HepG2 (cell line): ENCODE data around the gene TGFB2. TPM values are rescaled to one million over a fixed set of nuclear protein-coding genes. Genes with fewer than 3 reads are reported as not detected.

Source experiments
- ATAC-seq: fragments of 200-7000 bp; cut with Tn5 transposase; 3 replicates; pipeline ENCODE4 v1.9.1; 2020; ENCODE audit warnings: mild to moderate bottlenecking, moderate library complexity
- BruUV-seq: library from RNA; stranded (reverse); fragments of 400-500 nt; replicated peaks from 2 replicates; lab custom pipeline; 2021; lab: Mats Ljungman, UMichigan
- CTCF ChIA-PET: fragments of 300-600 bp; formaldehyde crosslinking; extraction: SDS; loops from one replicate; lab custom pipeline; 2021; ENCODE audit warnings: low total read pairs, inconsistent platforms, low intra/inter-chr PET ratio; lab: Yijun Ruan, JAX
- POLR2A ChIA-PET: fragments of 350-600 bp; sonication (Branson Sonifier 250); formaldehyde crosslinking; loops from one replicate; lab custom pipeline; 2020; ENCODE audit warnings: antibody characterized with exemption, inconsistent platforms; lab: Yijun Ruan, JAX
- DNase-seq: peaks from one replicate; pipeline ENCODE4 v3.0.0-alpha.2; 2015; ENCODE audit warnings: low spot score
- FAIRE-seq: peaks from 3 replicates; lab custom pipeline; 2011; peaks lifted over from hg19 to GRCh38; lab: Jason Lieb, UNC
- H2AFZ ChIP-seq: one replicate; pipeline ENCODE4 v1.6.1; 2011; ENCODE audit warnings: low read length, inconsistent platforms
- H3K27ac ChIP-seq: fragments of 300-600 bp; 3 replicates; pipeline ENCODE4 v1.8.0; 2011; ENCODE audit warnings: mixed run types, mild to moderate bottlenecking, mixed read lengths, low read length, inconsistent platforms; ENCODE audit not compliant: insufficient read depth; ENCODE audit errors: extremely low read length
- H3K27me3 ChIP-seq, 2 experiments: fragments of 200-600 bp in 1 of 2; 2 replicates in 1 of 2; 3 replicates in 1 of 2; pipeline versions ENCODE4 v1.6.0 to v1.8.0; 2011; ENCODE audit warnings: low read length in 2 of 2, mild to moderate bottlenecking in 2 of 2, moderate library complexity in 2 of 2, inconsistent platforms in 1 of 2; ENCODE audit not compliant: insufficient read depth in 2 of 2, control insufficient read depth in 1 of 2
- H3K36me3 ChIP-seq, 2 experiments: fragments of 200-600 bp in 1 of 2; replicated peaks in 1 of 2; 2 replicates in 1 of 2; 3 replicates in 1 of 2; pipeline versions ENCODE4 v1.5.1 to v1.8.0; 2011; ENCODE audit warnings: low read length in 2 of 2, inconsistent platforms in 1 of 2; ENCODE audit not compliant: insufficient read depth in 2 of 2, control insufficient read depth in 1 of 2
- H3K4me1 ChIP-seq: 2 replicates; pipeline ENCODE4 v1.5.1; 2012; ENCODE audit warnings: low read length, inconsistent platforms; ENCODE audit not compliant: insufficient read depth
- H3K4me2 ChIP-seq: 2 replicates; pipeline ENCODE4 v1.6.0; 2011; ENCODE audit warnings: low read depth, low read length, inconsistent platforms
- H3K4me3 ChIP-seq, 3 experiments: fragments of 200-600 bp in 1 of 3; sonication (generic), shearing (Covaris generic) in 1 of 3; replicated peaks in 1 of 3; 2 replicates each; pipeline ENCODE4 v1.5.1; 2011 to 2016; ENCODE audit warnings: low read length in 3 of 3, inconsistent platforms in 2 of 3, low read depth in 2 of 3, mild to moderate bottlenecking in 2 of 3, control low read depth in 1 of 3, mixed read lengths in 1 of 3; ENCODE audit not compliant: insufficient read depth in 1 of 3
- H3K79me2 ChIP-seq: one replicate; pipeline ENCODE4 v1.6.1; 2011; ENCODE audit warnings: low read length, inconsistent platforms; ENCODE audit not compliant: insufficient read depth
- H3K9ac ChIP-seq: 2 replicates; pipeline ENCODE4 v1.6.0; 2011; ENCODE audit warnings: mild to moderate bottlenecking, low read depth, low read length, inconsistent platforms; ENCODE audit not compliant: insufficient read depth
- H3K9me3 ChIP-seq: 2 replicates; pipeline ENCODE4 v1.5.1; 2012; ENCODE audit warnings: mild to moderate bottlenecking, low read length
- H4K20me1 ChIP-seq: 2 replicates; pipeline ENCODE4 v1.6.0; 2011; ENCODE audit warnings: inconsistent platforms, mild to moderate bottlenecking, low read length, moderate library complexity; ENCODE audit not compliant: insufficient read depth
- ATF6 ChIP-seq: sonication (generic); formaldehyde crosslinking; conservative IDR thresholded peaks from 2 replicates; pipeline ENCODE4 v1.4.0; 2020; ENCODE audit warnings: missing genetic modification reagents
- CTCF ChIP-seq: sonication (generic); formaldehyde crosslinking; IDR thresholded peaks from 2 replicates; pipeline ENCODE4 v1.5.0; 2020; ENCODE audit warnings: mild to moderate bottlenecking, missing genetic modification reagents, moderate library complexity
- PCBP1 ChIP-seq: fragments of 200-400 bp; formaldehyde crosslinking; IDR thresholded peaks from 2 replicates; pipeline ENCODE4 v1.6.1; 2017; ENCODE audit warnings: mild to moderate bottlenecking, low read depth, low read length, borderline replicate concordance
- ZFX ChIP-seq: sonication (generic); formaldehyde crosslinking; IDR thresholded peaks from 2 replicates; pipeline ENCODE4 v1.4.0; 2020; ENCODE audit warnings: mild to moderate bottlenecking, low read depth, missing genetic modification reagents, moderate library complexity
- ZNF234 ChIP-seq: sonication (generic); formaldehyde crosslinking; conservative IDR thresholded peaks from 2 replicates; pipeline ENCODE4 v1.5.1; 2020; ENCODE audit warnings: mild to moderate bottlenecking, missing genetic modification reagents
- ZNF24 ChIP-seq: fragments of 450-650 bp; IDR thresholded peaks from 2 replicates; pipeline ENCODE4 v1.6.1; 2017; ENCODE audit warnings: antibody characterized with exemption, mild to moderate bottlenecking
- ZNF446 ChIP-seq: sonication (generic); formaldehyde crosslinking; IDR thresholded peaks from 2 replicates; pipeline ENCODE4 v1.5.0; 2020; ENCODE audit warnings: mild to moderate bottlenecking, missing genetic modification reagents
- ZNF674 ChIP-seq: sonication (generic); formaldehyde crosslinking; IDR thresholded peaks from 2 replicates; pipeline ENCODE4 v1.5.0; 2020; ENCODE audit warnings: low read depth, mild to moderate bottlenecking, missing genetic modification reagents
- ZNF678 ChIP-seq: sonication (generic); formaldehyde crosslinking; IDR thresholded peaks from 2 replicates; pipeline ENCODE4 v1.4.0; 2020; ENCODE audit warnings: mild to moderate bottlenecking, missing genetic modification reagents
- ZUFSP ChIP-seq: sonication (generic); formaldehyde crosslinking; IDR thresholded peaks from 2 replicates; pipeline ENCODE4 v1.9.0; 2021; ENCODE audit warnings: missing genetic modification reagents, mild to moderate bottlenecking, borderline replicate concordance
- WGBS: methylation state at CpG from one replicate; pipeline ENCODE4 v1.1.6; 2017; ENCODE audit warnings: low lambda C conversion rate; 5-methylcytosine and 5-hydroxymethylcytosine counted together
- in situ Hi-C: cut with HindIII; loops from 2 replicates; pipeline ENCODE4 v1.10.0; 2017; ENCODE audit warnings: low pct_unique_long_range_greater_than_20kb; ENCODE audit not compliant: extremely low pct_ligation_motif_present
- intact Hi-C: fragments of 100-400 bp; cut with micrococcal nuclease; formaldehyde crosslinking; loops from one replicate; pipeline ENCODE4 v1.10.0; 2022; ENCODE audit not compliant: unreplicated experiment
- polyA plus RNA-seq, 8 experiments: library from polyadenylated mRNA; depleted of rRNA in 3 of 8; stranded (reverse) in 7 of 8; unstranded in 1 of 8; fragments of >200 nt; fragmentation: Illumina TruSeq in 4 of 8; extraction: Trizol in 4 of 8; gene quantifications; 2 replicates each; pipeline versions ENCODE4 v1.2.1 to v1.2.3, GENCODE V29; 2011 to 2016; ENCODE audit warnings: low read depth in 4 of 8, missing spikeins in 1 of 8, mixed read lengths in 1 of 8; ENCODE audit not compliant: insufficient read depth in 1 of 8
- total RNA-seq, 5 experiments: library from RNA; depleted of rRNA; stranded (reverse); fragments of >200 nt; fragmentation: Illumina TruSeq; extraction: Trizol; gene quantifications; 2 replicates each; pipeline ENCODE4 v1.2.3, GENCODE V29; 2016; ENCODE audit warnings: low read depth in 1 of 5

TGFB2 gene
- total and polyA plus RNA-seq, 2 of the 13 experiments (the other 11 are each of a cell fraction or from before 2014, with no cell fraction given): 0.07 TPM; not detected in 1

GRCh38 chr1:218392780-218393179 lies 47.6 kb downstream of the TGFB2 start:
- Histone ChIP-seq H3K27me3 (no peaks in the 10 kb centered on the region), H2AFZ (no peak overlapping the region), H3K27ac (no peak overlapping the region)
- CTCF ChIA-PET: no interaction called here
- intact Hi-C loops: no loop called here
- no peak for TF ChIP-seq ZUFSP (CRISPR knock-in tag)
- TF ChIP-seq PCBP1: no peak
- TF ChIP-seq, all 625 proteins: peak for 0
- no peaks in the 10 kb centered on the region for H3K36me3 ChIP-seq
- WGBS: 69% methylated on average over 4 of the region's 4 CpGs
- DNase-seq (no peak), FAIRE-seq (no peak), ATAC-seq (no peak)
- POLR2A ChIA-PET: no interaction called here
- no TSS peak for BruUV-seq
- peaks cover 6% of the 10 kb centered on the region for H3K4me1 ChIP-seq
- in situ Hi-C loops: no loop called here
- no peak overlapping the region for H3K4me3 ChIP-seq
- H3K79me2 ChIP-seq: no peaks in the 10 kb centered on the region
- H4K20me1 ChIP-seq: no peaks in the 10 kb centered on the region
- no peak overlapping the region for H3K4me2 ChIP-seq
- H3K9ac ChIP-seq: no peak overlapping the region
- no peaks in the 10 kb centered on the region for H3K9me3 ChIP-seq

- ChIA-PET CTCF (no interaction called here), POLR2A (no interaction called here)
- H3K27me3 ChIP-seq: no peaks in the 10 kb centered on the region
- H2AFZ ChIP-seq: no peak overlapping the region
- H4K20me1 ChIP-seq: no peaks in the 10 kb centered on the region
- no peak overlapping the region for H3K27ac ChIP-seq
- no peaks in the 10 kb centered on the region for H3K79me2 ChIP-seq
- no peaks in the 10 kb centered on the region for H3K36me3 ChIP-seq
- 94% methylated on average over 11 of the region's 11 CpGs for WGBS
- intact Hi-C loops (no loop called here), in situ Hi-C loops (no loop called here)
- FAIRE-seq: no peak
- H3K4me3 ChIP-seq: no peak overlapping the region
- peaks cover 13% of the 10 kb centered on the region for H3K4me1 ChIP-seq
- TF ChIP-seq ZNF234 (CRISPR knock-in tag) (no peak), ZNF446 (CRISPR knock-in tag) (no peak), ZNF678 (CRISPR knock-in tag) (no peak), ZFX (no peak), CTCF (no peak), ATF6 (no peak), ZNF674 (CRISPR knock-in tag) (no peak), ZNF24 (no peak)
- no peak overlapping the region for H3K4me2 ChIP-seq
- H3K9me3 ChIP-seq: no peaks in the 10 kb centered on the region
- no peak for ATAC-seq
- BruUV-seq: no TSS peak
- no peak overlapping the region for H3K9ac ChIP-seq
- no peak for DNase-seq
Observed at GRCh38 chr1:218394416-218394815, 49.3 kb downstream of the TGFB2 start.
